ENCODE data around the gene RAD51B.

RAD51B gene

GRCh38 chr14:68612049-68612448 lies 792.5 kb downstream of the RAD51B start:
- no peak for DNase-seq

GRCh38 chr14:68616221-68616902 lies 796.8 kb downstream of the RAD51B start:
- peak; percentile 18 to 32 for DNase-seq

GRCh38 chr14:68619790-68620574 lies 800.4 kb downstream of the RAD51B start:
- DNase-seq = no peak

GRCh38 chr14:68621400-68622365 lies 802.1 kb downstream of the RAD51B start:
- no peak for DNase-seq

GRCh38 chr14:68622856-68623255 lies 803.3 kb downstream of the RAD51B start:
- no peak for DNase-seq

- DNase-seq = no peak
These were observed 803.7 kb downstream of the RAD51B start for GRCh38 chr14:68623307-68623706.

- no peak for DNase-seq
These were observed 804.2 kb downstream of the RAD51B start for GRCh38 chr14:68623826-68624225.

- DNase-seq = no peak
These were observed 805.1 kb downstream of the RAD51B start for GRCh38 chr14:68624541-68625220.

GRCh38 chr14:68625366-68626090 lies 805.9 kb downstream of the RAD51B start:
- no peak for DNase-seq

GRCh38 chr14:68626386-68626785 lies 806.8 kb downstream of the RAD51B start:
- no peak for DNase-seq

- DNase-seq = no peak
These were observed 807.7 kb downstream of the RAD51B start for GRCh38 chr14:68627050-68627867.

GRCh38 chr14:68627868-68628604 lies 808.5 kb downstream of the RAD51B start:
- no peak for DNase-seq

- no peak for DNase-seq
These were observed 809.2 kb downstream of the RAD51B start for GRCh38 chr14:68628605-68629310.

- no peak for DNase-seq
These were observed 810.5 kb downstream of the RAD51B start for GRCh38 chr14:68630081-68630571.

- DNase-seq = no peak
These were observed 811.2 kb downstream of the RAD51B start for GRCh38 chr14:68630611-68631393.

GRCh38 chr14:68631394-68632053 lies 811.9 kb downstream of the RAD51B start:
- no peak for DNase-seq

- DNase-seq = no peak
These were observed 812.7 kb downstream of the RAD51B start for GRCh38 chr14:68632054-68632895.
